ENCODE data around the gene GPX2. TPM values are rescaled to one million over a fixed set of nuclear protein-coding genes. Genes with fewer than 3 reads are reported as not detected.

Gene GPX2
- polyA plus RNA-seq, 1 donor from 2014 or later: not detected

DNA sequence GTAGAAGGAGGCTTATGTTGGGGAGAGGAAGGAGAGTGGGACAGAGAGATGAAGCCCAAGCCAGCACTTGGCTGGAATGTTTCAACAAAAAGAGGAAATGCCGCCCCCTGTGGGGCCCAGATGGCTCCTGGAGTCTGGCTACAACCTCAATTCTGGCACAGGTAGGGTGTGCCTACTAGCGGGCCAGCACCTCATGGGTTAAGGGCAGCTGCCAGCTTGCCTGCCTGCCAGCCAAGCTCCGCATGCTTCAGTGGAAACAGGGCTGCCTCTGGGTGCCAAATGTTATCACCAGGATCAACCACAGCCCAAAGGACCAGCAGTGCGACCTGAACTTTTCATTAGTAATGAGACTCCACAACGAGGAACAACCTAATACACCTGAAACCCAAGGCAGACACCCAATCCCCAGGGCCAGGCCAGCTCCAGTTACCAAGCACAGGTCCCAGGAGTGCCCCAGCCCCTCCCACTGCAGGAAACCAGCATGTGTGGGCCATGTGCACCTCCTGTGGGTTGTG is 18.3 kb upstream of the GPX2 start:
- Histone ChIP-seq H3K9me2 (ENCODE audit: insufficient read depth, low read length) (no peaks in the 10 kb centered on the region), H3K79me2 (replicated peaks; ENCODE audit: insufficient read depth, low read length) (no peaks in the 10 kb centered on the region), H3K9ac (ENCODE audit: low read length) (no peak overlapping the region), H2AFZ (ENCODE audit: low read depth, low read length) (no peak overlapping the region), H3K27me3 (ENCODE audit: insufficient read depth, low read depth, low read length) (no peaks in the 10 kb centered on the region), H3K27ac (ENCODE audit: low read length) (no peak overlapping the region), H4K20me1 (ENCODE audit: insufficient read depth) (no peaks in the 10 kb centered on the region), H3K4me3 (ENCODE audit: low read length) (no peak overlapping the region), H3K9me3 (ENCODE audit: low read length) (no peaks in the 10 kb centered on the region), H3F3A (ENCODE audit: insufficient read depth, low read length, poor library complexity, severe bottlenecking) (no peaks in the 10 kb centered on the region), H3K36me3 (ENCODE audit: insufficient read depth, low read length) (no peaks in the 10 kb centered on the region), H3K4me2 (ENCODE audit: low read length) (no peak overlapping the region)
- no peak for TF ChIP-seq MXI1 (conservative IDR thresholded peaks at IDR 0.05; ENCODE audit: poor library complexity, severe bottlenecking)
- TF ChIP-seq SMC3 (conservative IDR thresholded peaks at IDR 0.05; ENCODE audit: poor library complexity): no peak
- TF ChIP-seq RAD21 (conservative IDR thresholded peaks at IDR 0.05): no peak
- TF ChIP-seq, protein P1, sequence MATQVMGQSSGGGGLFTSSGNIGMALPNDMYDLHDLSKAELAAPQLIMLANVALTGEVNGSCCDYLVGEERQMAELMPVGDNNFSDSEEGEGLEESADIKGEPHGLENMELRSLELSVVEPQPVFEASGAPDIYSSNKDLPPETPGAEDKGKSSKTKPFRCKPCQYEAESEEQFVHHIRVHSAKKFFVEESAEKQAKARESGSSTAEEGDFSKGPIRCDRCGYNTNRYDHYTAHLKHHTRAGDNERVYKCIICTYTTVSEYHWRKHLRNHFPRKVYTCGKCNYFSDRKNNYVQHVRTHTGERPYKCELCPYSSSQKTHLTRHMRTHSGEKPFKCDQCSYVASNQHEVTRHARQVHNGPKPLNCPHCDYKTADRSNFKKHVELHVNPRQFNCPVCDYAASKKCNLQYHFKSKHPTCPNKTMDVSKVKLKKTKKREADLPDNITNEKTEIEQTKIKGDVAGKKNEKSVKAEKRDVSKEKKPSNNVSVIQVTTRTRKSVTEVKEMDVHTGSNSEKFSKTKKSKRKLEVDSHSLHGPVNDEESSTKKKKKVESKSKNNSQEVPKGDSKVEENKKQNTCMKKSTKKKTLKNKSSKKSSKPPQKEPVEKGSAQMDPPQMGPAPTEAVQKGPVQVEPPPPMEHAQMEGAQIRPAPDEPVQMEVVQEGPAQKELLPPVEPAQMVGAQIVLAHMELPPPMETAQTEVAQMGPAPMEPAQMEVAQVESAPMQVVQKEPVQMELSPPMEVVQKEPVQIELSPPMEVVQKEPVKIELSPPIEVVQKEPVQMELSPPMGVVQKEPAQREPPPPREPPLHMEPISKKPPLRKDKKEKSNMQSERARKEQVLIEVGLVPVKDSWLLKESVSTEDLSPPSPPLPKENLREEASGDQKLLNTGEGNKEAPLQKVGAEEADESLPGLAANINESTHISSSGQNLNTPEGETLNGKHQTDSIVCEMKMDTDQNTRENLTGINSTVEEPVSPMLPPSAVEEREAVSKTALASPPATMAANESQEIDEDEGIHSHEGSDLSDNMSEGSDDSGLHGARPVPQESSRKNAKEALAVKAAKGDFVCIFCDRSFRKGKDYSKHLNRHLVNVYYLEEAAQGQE (IDR thresholded peaks at IDR 0.05; ENCODE audit: borderline replicate concordance): no peak
- TF ChIP-seq, protein P2, sequence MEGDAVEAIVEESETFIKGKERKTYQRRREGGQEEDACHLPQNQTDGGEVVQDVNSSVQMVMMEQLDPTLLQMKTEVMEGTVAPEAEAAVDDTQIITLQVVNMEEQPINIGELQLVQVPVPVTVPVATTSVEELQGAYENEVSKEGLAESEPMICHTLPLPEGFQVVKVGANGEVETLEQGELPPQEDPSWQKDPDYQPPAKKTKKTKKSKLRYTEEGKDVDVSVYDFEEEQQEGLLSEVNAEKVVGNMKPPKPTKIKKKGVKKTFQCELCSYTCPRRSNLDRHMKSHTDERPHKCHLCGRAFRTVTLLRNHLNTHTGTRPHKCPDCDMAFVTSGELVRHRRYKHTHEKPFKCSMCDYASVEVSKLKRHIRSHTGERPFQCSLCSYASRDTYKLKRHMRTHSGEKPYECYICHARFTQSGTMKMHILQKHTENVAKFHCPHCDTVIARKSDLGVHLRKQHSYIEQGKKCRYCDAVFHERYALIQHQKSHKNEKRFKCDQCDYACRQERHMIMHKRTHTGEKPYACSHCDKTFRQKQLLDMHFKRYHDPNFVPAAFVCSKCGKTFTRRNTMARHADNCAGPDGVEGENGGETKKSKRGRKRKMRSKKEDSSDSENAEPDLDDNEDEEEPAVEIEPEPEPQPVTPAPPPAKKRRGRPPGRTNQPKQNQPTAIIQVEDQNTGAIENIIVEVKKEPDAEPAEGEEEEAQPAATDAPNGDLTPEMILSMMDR (IDR thresholded peaks at IDR 0.05; ENCODE audit: poor library complexity, severe bottlenecking): no peak
- no peak for TF ChIP-seq EP300 (conservative IDR thresholded peaks at IDR 0.05; ENCODE audit: poor library complexity, severe bottlenecking)
- TF ChIP-seq EZH2 (IDR thresholded peaks at IDR 0.05; ENCODE audit: borderline replicate concordance, insufficient read depth, low read length, poor library complexity, severe bottlenecking): no peak
- TF ChIP-seq TAF1 (IDR thresholded peaks at IDR 0.05; ENCODE audit: low read depth): no peak
- no peak for TF ChIP-seq POLR2AphosphoS5 (IDR thresholded peaks at IDR 0.05)

DNA sequence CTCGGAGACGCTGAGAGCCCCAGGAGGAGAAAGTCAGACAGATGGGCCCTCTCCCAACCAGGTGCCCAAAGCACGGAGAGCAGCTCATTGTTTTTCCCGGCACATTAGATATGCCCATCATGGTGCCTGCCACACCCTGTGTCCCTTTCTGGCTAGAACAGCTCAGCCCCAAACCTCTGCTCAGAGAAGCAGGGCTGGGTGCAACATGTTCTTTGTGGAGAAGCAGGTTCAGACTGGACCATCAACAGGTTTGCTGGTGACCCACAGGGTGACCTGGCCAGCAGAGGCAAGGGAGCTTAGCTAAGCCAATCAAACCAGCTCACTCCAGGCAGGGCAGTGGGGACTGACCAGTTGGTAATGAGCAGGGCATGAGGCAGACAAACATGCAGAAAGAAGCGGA is 16.2 kb upstream of the GPX2 start:
- Histone ChIP-seq H3K9ac (ENCODE audit: low read length) (no peak overlapping the region), H3K4me2 (ENCODE audit: low read length) (no peak overlapping the region), H3K79me2 (replicated peaks; ENCODE audit: insufficient read depth, low read length) (no peaks in the 10 kb centered on the region), H3K4me3 (ENCODE audit: low read length) (no peak overlapping the region), H3F3A (ENCODE audit: insufficient read depth, low read length, poor library complexity, severe bottlenecking) (no peaks in the 10 kb centered on the region), H3K9me3 (ENCODE audit: low read length) (no peaks in the 10 kb centered on the region), H3K27me3 (ENCODE audit: insufficient read depth, low read depth, low read length) (no peaks in the 10 kb centered on the region), H4K20me1 (ENCODE audit: insufficient read depth) (no peaks in the 10 kb centered on the region), H3K36me3 (ENCODE audit: insufficient read depth, low read length) (no peaks in the 10 kb centered on the region), H3K27ac (ENCODE audit: low read length) (no peak overlapping the region), H3K9me2 (ENCODE audit: insufficient read depth, low read length) (no peaks in the 10 kb centered on the region), H2AFZ (ENCODE audit: low read depth, low read length) (no peak overlapping the region)
- TF ChIP-seq MXI1 (conservative IDR thresholded peaks at IDR 0.05; ENCODE audit: poor library complexity, severe bottlenecking) (no peak), SMC3 (conservative IDR thresholded peaks at IDR 0.05; ENCODE audit: poor library complexity) (no peak), RAD21 (conservative IDR thresholded peaks at IDR 0.05) (no peak)
- TF ChIP-seq, protein P2 (IDR thresholded peaks at IDR 0.05; ENCODE audit: poor library complexity, severe bottlenecking): no peak
